HEK293 (cell line): ENCODE results near the gene SCN1A.

Experiments used
- CTCF ChIA-PET: fragments of 350-600 bp; formaldehyde crosslinking; extraction: SDS; loops from one replicate; lab custom pipeline; 2021; ENCODE audit warnings: antibody characterized with exemption; lab: Yijun Ruan, JAX
- POLR2A ChIA-PET: fragments of 300-600 bp; formaldehyde crosslinking; extraction: SDS; loops from one replicate; lab custom pipeline; 2020; ENCODE audit warnings: antibody characterized with exemption, inconsistent platforms; lab: Yijun Ruan, JAX
- H3K27ac ChIP-seq: fragments of 200-500 bp; sonication (Bioruptor generic); 2 replicates; pipeline ENCODE4 v1.5.1; 2014; ENCODE audit warnings: low read depth, low read length, control low read depth, inconsistent platforms; ENCODE audit errors: extremely low read depth
- H3K36me3 ChIP-seq, 2 experiments: fragments of 200-500 bp in 1 of 2; sonication (Bioruptor generic) in 1 of 2; 1 replicate in 1 of 2; 2 replicates in 1 of 2; pipeline ENCODE4 v1.5.1; 2014 to 2017; ENCODE audit warnings: inconsistent platforms in 2 of 2, low read length in 2 of 2; ENCODE audit not compliant: control insufficient read depth in 2 of 2, insufficient read depth in 1 of 2
- H3K4me1 ChIP-seq: fragments of 200-500 bp; sonication (Bioruptor generic); 2 replicates; pipeline ENCODE4 v1.5.1; 2014; ENCODE audit warnings: mild to moderate bottlenecking, low read length, inconsistent platforms; ENCODE audit not compliant: control insufficient read depth, insufficient read depth
- H3K4me3 ChIP-seq: 2 replicates; pipeline ENCODE4 v1.5.1; 2011; ENCODE audit warnings: low read depth, mild to moderate bottlenecking, control low read depth, low read length, moderate library complexity
- H3K9me3 ChIP-seq: fragments of 200-500 bp; sonication (Bioruptor generic); 2 replicates; pipeline ENCODE4 v1.5.1; 2014; ENCODE audit warnings: low read depth, low read length, inconsistent platforms; ENCODE audit not compliant: control insufficient read depth, insufficient read depth
- BCL11A ChIP-seq: fragments of 450-650 bp; formaldehyde crosslinking; IDR thresholded peaks from 2 replicates; pipeline ENCODE4 v1.5.1; 2016; ENCODE audit warnings: low read depth, missing biosample characterization, missing genetic modification characterization
- HIC1 ChIP-seq: fragments of 450-650 bp; formaldehyde crosslinking; IDR thresholded peaks from 2 replicates; pipeline ENCODE4 v1.5.1; 2016; ENCODE audit warnings: missing biosample characterization, missing genetic modification characterization
- INSM2 ChIP-seq: fragments of 450-650 bp; formaldehyde crosslinking; IDR thresholded peaks from 2 replicates; pipeline ENCODE4 v1.5.1; 2016; ENCODE audit warnings: missing biosample characterization, missing genetic modification characterization
- KLF1 ChIP-seq: fragments of 450-650 bp; formaldehyde crosslinking; IDR thresholded peaks from 2 replicates; pipeline ENCODE4 v1.5.1; 2016; ENCODE audit warnings: missing biosample characterization, missing genetic modification characterization
- SETDB1 ChIP-seq: IDR thresholded peaks from one replicate; pipeline ENCODE4 v1.6.1; 2017; ENCODE audit warnings: mild to moderate bottlenecking, low read length, moderate library complexity, mixed read lengths; ENCODE audit not compliant: insufficient read length
- YY1 ChIP-seq: fragments of 450-650 bp; formaldehyde crosslinking; IDR thresholded peaks from 2 replicates; pipeline ENCODE4 v1.5.1; 2018; ENCODE audit warnings: missing biosample characterization, missing genetic modification characterization
- ZBTB10 ChIP-seq: fragments of 450-650 bp; formaldehyde crosslinking; IDR thresholded peaks from 2 replicates; pipeline ENCODE4 v1.5.1; 2016; ENCODE audit warnings: missing biosample characterization, missing genetic modification characterization
- ZNF132 ChIP-seq: fragments of 450-650 bp; formaldehyde crosslinking; IDR thresholded peaks from 2 replicates; pipeline ENCODE4 v1.5.1; 2017; ENCODE audit warnings: missing biosample characterization, missing genetic modification characterization, borderline replicate concordance
- ZNF133 ChIP-seq: fragments of 450-650 bp; formaldehyde crosslinking; IDR thresholded peaks from 2 replicates; pipeline ENCODE4 v1.5.1; 2016; ENCODE audit warnings: missing biosample characterization, missing genetic modification characterization
- ZNF202 ChIP-seq: fragments of 450-650 bp; formaldehyde crosslinking; IDR thresholded peaks from 2 replicates; pipeline ENCODE4 v1.5.1; 2016; ENCODE audit warnings: missing biosample characterization, missing genetic modification characterization, borderline replicate concordance
- ZNF24 ChIP-seq: fragments of 450-650 bp; formaldehyde crosslinking; IDR thresholded peaks from 2 replicates; pipeline ENCODE4 v1.5.1; 2016; ENCODE audit warnings: missing biosample characterization, missing genetic modification characterization
- ZNF292 ChIP-seq: fragments of 450-650 bp; formaldehyde crosslinking; IDR thresholded peaks from 2 replicates; pipeline ENCODE4 v1.5.1; 2016; ENCODE audit warnings: low read depth, missing biosample characterization, missing genetic modification characterization, borderline replicate concordance
- ZNF302 ChIP-seq: fragments of 450-650 bp; formaldehyde crosslinking; IDR thresholded peaks from 2 replicates; pipeline ENCODE4 v1.5.1; 2016; ENCODE audit warnings: missing biosample characterization, missing genetic modification characterization, low read depth
- ZNF354C ChIP-seq: fragments of 450-650 bp; formaldehyde crosslinking; IDR thresholded peaks from 2 replicates; pipeline ENCODE4 v1.5.1; 2016; ENCODE audit warnings: missing biosample characterization, missing genetic modification characterization, low read depth, borderline replicate concordance
- ZNF394 ChIP-seq: fragments of 450-650 bp; formaldehyde crosslinking; IDR thresholded peaks from 2 replicates; pipeline ENCODE4 v1.5.1; 2016; ENCODE audit warnings: missing biosample characterization, missing genetic modification characterization, mild to moderate bottlenecking, moderate library complexity, borderline replicate concordance
- ZNF530 ChIP-seq: fragments of 450-650 bp; formaldehyde crosslinking; IDR thresholded peaks from 2 replicates; pipeline ENCODE4 v1.5.1; 2016; ENCODE audit warnings: low read depth, missing biosample characterization, missing genetic modification characterization
- ZNF544 ChIP-seq: fragments of 450-650 bp; formaldehyde crosslinking; IDR thresholded peaks from 2 replicates; pipeline ENCODE4 v1.5.0; 2017; ENCODE audit warnings: missing biosample characterization, missing genetic modification characterization
- ZNF580 ChIP-seq: fragments of 450-650 bp; formaldehyde crosslinking; IDR thresholded peaks from 2 replicates; pipeline ENCODE4 v1.5.1; 2016; ENCODE audit warnings: missing biosample characterization, missing genetic modification characterization
- ZNF623 ChIP-seq: fragments of 450-650 bp; formaldehyde crosslinking; IDR thresholded peaks from 2 replicates; pipeline ENCODE4 v1.5.1; 2016; ENCODE audit warnings: missing biosample characterization, missing genetic modification characterization
- ZNF626 ChIP-seq: fragments of 450-650 bp; sonication (Bioruptor Pico); formaldehyde crosslinking; IDR thresholded peaks from 2 replicates; pipeline ENCODE4 v1.5.1; 2018; ENCODE audit warnings: missing biosample characterization, missing genetic modification characterization, inconsistent platforms
- ZNF670 ChIP-seq: fragments of 450-650 bp; formaldehyde crosslinking; IDR thresholded peaks from 2 replicates; pipeline ENCODE4 v1.5.1; 2016; ENCODE audit warnings: missing biosample characterization, missing genetic modification characterization, low read depth
- ZNF677 ChIP-seq: fragments of 450-650 bp; IDR thresholded peaks from 2 replicates; pipeline ENCODE4 v1.5.0; 2018; ENCODE audit warnings: missing biosample characterization, mild to moderate bottlenecking, missing genetic modification characterization, moderate library complexity
- ZNF704 ChIP-seq: fragments of 450-650 bp; formaldehyde crosslinking; IDR thresholded peaks from 2 replicates; pipeline ENCODE4 v1.5.1; 2016; ENCODE audit warnings: missing biosample characterization, missing genetic modification characterization
- ZNF777 ChIP-seq: fragments of 450-650 bp; formaldehyde crosslinking; IDR thresholded peaks from 2 replicates; pipeline ENCODE4 v1.5.1; 2017; ENCODE audit warnings: missing biosample characterization, missing genetic modification characterization, borderline replicate concordance
- ZSCAN30 ChIP-seq: fragments of 450-650 bp; IDR thresholded peaks from 2 replicates; pipeline ENCODE4 v1.5.1; 2018; ENCODE audit warnings: missing biosample characterization, mild to moderate bottlenecking, missing genetic modification characterization, moderate library complexity
- TF ChIP-seq, protein P1 (sequence below): fragments of 450-650 bp; formaldehyde crosslinking; IDR thresholded peaks from 2 replicates; pipeline ENCODE4 v1.5.1; 2016; ENCODE audit warnings: missing biosample characterization, missing genetic modification characterization

The SCN1A gene

GRCh38 chr2:166103277-166103676 is 24.5 kb downstream of the SCN1A start (continued):
- peak; percentile 87; the same call in 1 of the 2 replicates for TF ChIP-seq ZNF394 (tag by site-specific recombination)

DNA sequence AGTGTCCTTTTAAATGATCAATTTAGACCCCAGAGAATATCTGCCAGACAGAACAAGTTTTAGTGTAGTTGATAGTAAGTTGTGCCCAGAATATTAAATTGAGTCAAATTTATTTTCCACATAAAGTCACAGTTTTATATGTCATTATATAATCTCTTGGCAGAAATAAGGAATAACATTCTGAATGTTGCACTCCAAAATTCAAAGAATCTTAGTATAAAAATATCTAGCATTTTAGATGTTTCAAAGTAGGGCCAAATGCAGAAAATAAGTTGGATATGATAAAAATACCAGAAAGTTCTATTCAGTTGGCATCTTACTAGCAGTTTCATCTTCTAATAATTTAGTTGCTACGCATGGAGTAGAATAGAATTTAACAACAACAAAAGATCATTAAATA is 33.5 kb downstream of the SCN1A start:
- Histone ChIP-seq H3K4me3 (no peak overlapping the region), H3K9me3 (no peaks in the 10 kb centered on the region), H3K27ac (no peak overlapping the region), H3K36me3 (no peaks in the 10 kb centered on the region), H3K4me1 (no peaks in the 10 kb centered on the region)
- TF ChIP-seq YY1 (tag by site-specific recombination) (no peak), ZNF132 (no peak), ZNF544 (no peak), ZNF777 (tag by site-specific recombination) (no peak), ZNF670 (tag by site-specific recombination) (no peak), ZNF354C (tag by site-specific recombination) (no peak), ZNF704 (tag by site-specific recombination) (no peak), ZNF202 (tag by site-specific recombination) (no peak), ZNF302 (tag by site-specific recombination) (no peak), ZNF24 (tag by site-specific recombination) (no peak), ZNF626 (no peak), ZBTB10 (no peak), ZNF133 (tag by site-specific recombination) (no peak), KLF1 (no peak), ZNF292 (tag by site-specific recombination) (no peak), BCL11A (tag by site-specific recombination) (no peak), INSM2 (no peak), ZSCAN30 (tag by site-specific recombination) (no peak), ZNF623 (tag by site-specific recombination) (no peak), ZNF530 (no peak)
- CTCF ChIA-PET: interaction anchor here (0.9 kb wide), 1 partner anchor 37 kb away, joined by 3 read pairs; no protein-coding TSS in a partner anchor
- POLR2A ChIA-PET: no interaction called here

- no peak overlapping the region for H3K27ac ChIP-seq
- TF ChIP-seq SETDB1 (no peak), ZNF677 (tag by site-specific recombination) (no peak), ZNF580 (tag by site-specific recombination) (no peak), HIC1 (tag by site-specific recombination) (no peak)
- TF ChIP-seq, protein P1, sequence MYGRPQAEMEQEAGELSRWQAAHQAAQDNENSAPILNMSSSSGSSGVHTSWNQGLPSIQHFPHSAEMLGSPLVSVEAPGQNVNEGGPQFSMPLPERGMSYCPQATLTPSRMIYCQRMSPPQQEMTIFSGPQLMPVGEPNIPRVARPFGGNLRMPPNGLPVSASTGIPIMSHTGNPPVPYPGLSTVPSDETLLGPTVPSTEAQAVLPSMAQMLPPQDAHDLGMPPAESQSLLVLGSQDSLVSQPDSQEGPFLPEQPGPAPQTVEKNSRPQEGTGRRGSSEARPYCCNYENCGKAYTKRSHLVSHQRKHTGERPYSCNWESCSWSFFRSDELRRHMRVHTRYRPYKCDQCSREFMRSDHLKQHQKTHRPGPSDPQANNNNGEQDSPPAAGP (tag by site-specific recombination): no peak
- H3K4me3 ChIP-seq: no peak overlapping the region
- no peaks in the 10 kb centered on the region for H3K4me1 ChIP-seq
- H3K36me3 ChIP-seq: no peaks in the 10 kb centered on the region
- CTCF ChIA-PET: no interaction called here
- POLR2A ChIA-PET: no interaction called here
- no peaks in the 10 kb centered on the region for H3K9me3 ChIP-seq
Observed at GRCh38 chr2:166092889-166093288, 34.9 kb downstream of the SCN1A start.
